Breast epithelium (tissue), 4 donors: ENCODE measurements around the gene RAB28. TPM values are rescaled to one million over a fixed set of nuclear protein-coding genes. Genes with fewer than 3 reads are reported as not detected.

Experiments used
- DNase-seq, 2 donors: peaks; one replicate each; pipeline ENCODE4 v3.0.0-alpha.2; 2019; ENCODE audit warnings: low spot score in 2 of 2
- H3K27ac ChIP-seq, 2 donors: fragments of 200-600 bp; sonication (generic) in 1 of 2; one replicate each; pipeline ENCODE4 v1.5.1; 2016 to 2019; ENCODE audit warnings: mild to moderate bottlenecking in 1 of 2
- H3K27me3 ChIP-seq, 2 donors: fragments of 200-600 bp; sonication (generic) in 1 of 2; one replicate each; pipeline versions ENCODE4 v1.5.1 to v1.6.0; 2017 to 2019; ENCODE audit warnings: control low read depth in 1 of 2, mild to moderate bottlenecking in 1 of 2
- H3K36me3 ChIP-seq: fragments of 200-600 bp; one replicate; pipeline ENCODE4 v1.5.1; 2019
- H3K4me1 ChIP-seq, 2 donors: fragments of 200-600 bp; sonication (generic); one replicate each; pipeline ENCODE4 v1.5.1; 2016 to 2019; ENCODE audit warnings: control low read depth in 1 of 2
- H3K4me3 ChIP-seq, 3 donors: fragments of 200-600 bp; sonication (generic); 1 replicate in 2 of 3; 2 replicates in 1 of 3; pipeline ENCODE4 v1.5.1; 2016 to 2019; ENCODE audit warnings: mild to moderate bottlenecking in 3 of 3, moderate library complexity in 2 of 3
- H3K9me3 ChIP-seq, 2 donors: fragments of 200-600 bp; sonication (generic) in 1 of 2; one replicate each; pipeline ENCODE4 v1.5.1; 2016 to 2019; ENCODE audit warnings: control low read depth in 1 of 2
- POLR2A ChIP-seq: fragments of 450-650 bp; IDR thresholded peaks from one replicate; pipeline ENCODE4 v1.6.1; 2016; ENCODE audit warnings: antibody characterized with exemption, mild to moderate bottlenecking, moderate library complexity
- POLR2AphosphoS5 ChIP-seq, 3 donors: sonication (generic); formaldehyde crosslinking; IDR thresholded peaks; one replicate each; pipeline ENCODE4 v1.6.1; 2017; ENCODE audit warnings: antibody characterized with exemption in 3 of 3
- intact Hi-C: fragments of 100-400 bp; cut with DNase I; formaldehyde crosslinking; loops from one replicate; pipeline ENCODE4 v1.15.1; 2023; ENCODE audit warnings: low total_unique reads
- total RNA-seq, 3 donors: library from RNA; depleted of rRNA; stranded (reverse); fragments of >200 nt; gene quantifications; one replicate each; pipeline ENCODE4 v1.1.0, GENCODE V29; 2016
- TF ChIP-seq, protein P1 (sequence below), 3 donors: fragments of 450-650 bp; IDR thresholded peaks; one replicate each; pipeline ENCODE4 v1.5.1; 2016 to 2017; ENCODE audit warnings: antibody characterized with exemption in 3 of 3, mild to moderate bottlenecking in 3 of 3, moderate library complexity in 3 of 3

Gene RAB28
- total RNA-seq, 3 donors from 2014 or later = 21.9 to 27.8 (median 24.3) TPM

DNA sequence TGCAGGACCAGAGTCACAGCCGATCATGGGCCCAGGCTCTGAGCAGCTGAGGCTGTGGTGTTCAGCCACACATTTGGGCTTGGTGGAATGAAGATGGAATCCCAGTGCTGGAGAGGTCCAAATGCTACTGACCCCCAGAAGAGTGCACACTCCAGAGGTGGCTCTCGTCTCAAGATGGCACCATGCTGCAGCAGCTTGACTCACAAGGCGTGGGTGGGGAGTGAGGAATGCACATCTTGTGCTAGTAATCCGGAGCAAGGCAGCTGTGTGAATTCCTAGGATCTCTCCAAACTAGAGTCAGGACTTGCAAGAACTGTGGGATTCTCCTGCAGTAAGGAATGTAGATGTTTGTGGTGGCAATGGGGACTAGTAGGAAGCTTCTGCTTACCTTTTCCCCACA is 28.7 kb downstream of the RAB28 start:
- no peak for TF ChIP-seq POLR2AphosphoS5 (IDR thresholded peaks at IDR 0.05)
- TF ChIP-seq, protein P1, sequence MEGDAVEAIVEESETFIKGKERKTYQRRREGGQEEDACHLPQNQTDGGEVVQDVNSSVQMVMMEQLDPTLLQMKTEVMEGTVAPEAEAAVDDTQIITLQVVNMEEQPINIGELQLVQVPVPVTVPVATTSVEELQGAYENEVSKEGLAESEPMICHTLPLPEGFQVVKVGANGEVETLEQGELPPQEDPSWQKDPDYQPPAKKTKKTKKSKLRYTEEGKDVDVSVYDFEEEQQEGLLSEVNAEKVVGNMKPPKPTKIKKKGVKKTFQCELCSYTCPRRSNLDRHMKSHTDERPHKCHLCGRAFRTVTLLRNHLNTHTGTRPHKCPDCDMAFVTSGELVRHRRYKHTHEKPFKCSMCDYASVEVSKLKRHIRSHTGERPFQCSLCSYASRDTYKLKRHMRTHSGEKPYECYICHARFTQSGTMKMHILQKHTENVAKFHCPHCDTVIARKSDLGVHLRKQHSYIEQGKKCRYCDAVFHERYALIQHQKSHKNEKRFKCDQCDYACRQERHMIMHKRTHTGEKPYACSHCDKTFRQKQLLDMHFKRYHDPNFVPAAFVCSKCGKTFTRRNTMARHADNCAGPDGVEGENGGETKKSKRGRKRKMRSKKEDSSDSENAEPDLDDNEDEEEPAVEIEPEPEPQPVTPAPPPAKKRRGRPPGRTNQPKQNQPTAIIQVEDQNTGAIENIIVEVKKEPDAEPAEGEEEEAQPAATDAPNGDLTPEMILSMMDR (IDR thresholded peaks at IDR 0.05) = no peak
- no peak for TF ChIP-seq POLR2A

DNA sequence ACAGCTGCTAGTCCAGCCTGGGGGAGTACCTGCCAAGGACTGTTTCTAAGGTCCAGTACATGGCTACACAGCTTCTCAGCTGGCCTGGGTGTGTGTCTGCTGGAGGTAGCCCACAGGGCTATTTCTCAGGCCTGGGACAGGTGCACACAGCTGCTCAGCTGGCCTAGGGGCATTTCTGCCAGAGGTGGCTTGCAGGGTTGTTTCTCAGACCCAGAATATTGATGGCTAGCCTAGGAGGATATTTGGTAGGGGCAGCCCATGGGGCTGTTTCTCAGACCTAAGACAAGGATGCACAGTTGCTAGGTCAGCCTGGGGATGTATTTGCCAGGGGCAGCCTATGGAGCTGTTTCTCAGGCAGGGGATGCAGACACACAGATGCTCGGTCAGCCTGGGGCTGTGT is 29.4 kb downstream of the RAB28 start:
- Histone ChIP-seq H3K27ac (no peak overlapping the region), H3K9me3 (no peaks in the 10 kb centered on the region), H3K4me3 (no peak overlapping the region), H3K27me3 (no peaks in the 10 kb centered on the region), H3K36me3 (no peaks in the 10 kb centered on the region), H3K4me1 (no peaks in the 10 kb centered on the region)
- no peak for DNase-seq
- intact Hi-C loops = no loop called here
- no peak for TF ChIP-seq POLR2A
- no peak for TF ChIP-seq POLR2AphosphoS5 (IDR thresholded peaks at IDR 0.05)
- TF ChIP-seq, protein P1 (IDR thresholded peaks at IDR 0.05) = no peak

More for the DNA sequence above, 28.7 kb downstream of the RAB28 start:
- Histone ChIP-seq H3K9me3 (no peaks in the 10 kb centered on the region), H3K36me3 (no peaks in the 10 kb centered on the region), H3K27ac (no peak overlapping the region), H3K27me3 (no peaks in the 10 kb centered on the region), H3K4me1 (no peaks in the 10 kb centered on the region), H3K4me3 (no peak overlapping the region)
- intact Hi-C loops = no loop called here
- DNase-seq = no peak

DNA sequence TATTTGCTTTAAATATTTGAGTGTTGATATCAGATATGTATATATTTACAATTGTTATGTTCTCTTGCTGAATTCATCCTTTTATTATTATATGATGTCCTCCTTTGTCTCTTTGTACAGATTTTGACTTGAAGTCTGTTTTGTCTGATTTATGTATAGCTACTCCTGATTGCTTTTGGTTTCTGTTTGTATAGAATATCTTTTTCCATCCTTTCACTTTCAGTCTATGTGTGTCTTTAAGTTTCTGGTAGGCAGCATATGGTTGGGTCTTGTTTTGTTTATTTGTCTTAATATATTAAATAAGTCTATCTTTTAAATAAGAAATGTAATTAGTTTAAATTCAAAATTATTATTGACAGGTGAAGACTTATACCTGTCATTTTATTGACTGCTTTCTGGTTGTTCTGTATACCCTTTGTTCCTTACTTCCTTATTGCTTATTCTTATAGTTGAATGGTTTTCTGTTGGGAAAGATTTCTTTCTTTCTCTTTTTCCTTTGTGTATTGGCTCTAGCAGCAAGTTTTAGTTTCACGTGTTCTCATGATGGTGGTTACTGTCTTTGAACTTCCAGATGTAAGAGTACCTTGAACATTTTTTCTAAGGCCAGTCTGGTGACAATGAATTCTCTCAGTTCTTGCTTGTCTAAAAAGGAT is 31.1 kb downstream of the RAB28 start:
- no peak overlapping the region for H3K27ac ChIP-seq
- no peaks in the 10 kb centered on the region for H3K4me1 ChIP-seq
- no peaks in the 10 kb centered on the region for H3K9me3 ChIP-seq
- no peak overlapping the region for H3K4me3 ChIP-seq
- H3K27me3 ChIP-seq = no peaks in the 10 kb centered on the region
- DNase-seq = no peak
- intact Hi-C loops = no loop called here
- TF ChIP-seq POLR2AphosphoS5 (IDR thresholded peaks at IDR 0.05) (no peak), POLR2A (no peak)
- TF ChIP-seq, protein P1 (IDR thresholded peaks at IDR 0.05) = no peak
- H3K36me3 ChIP-seq = peaks cover 2% of the 10 kb centered on the region

DNA sequence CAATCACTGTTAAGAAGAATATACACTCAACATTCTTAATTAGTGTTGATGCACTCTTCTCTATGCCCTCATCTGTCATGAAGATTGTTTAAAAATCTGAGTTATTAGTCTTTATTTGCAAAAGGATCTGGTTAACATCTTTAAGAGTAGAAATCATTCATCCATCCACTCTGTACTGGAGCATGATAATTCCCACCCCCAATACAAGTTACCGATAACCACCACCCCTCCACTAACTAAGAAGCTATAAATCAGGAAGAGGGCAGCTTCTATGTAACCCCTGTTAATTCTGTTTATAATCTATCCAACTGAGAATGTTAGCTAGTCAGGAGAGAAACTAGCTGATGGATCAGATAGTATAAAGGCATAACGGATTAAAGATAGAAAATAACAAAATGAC is 34.5 kb downstream of the RAB28 start:
- H3K9me3 ChIP-seq = no peaks in the 10 kb centered on the region
- intact Hi-C loops = no loop called here
- TF ChIP-seq POLR2A = no peak
- TF ChIP-seq, protein P1 (IDR thresholded peaks at IDR 0.05) = no peak
- TF ChIP-seq POLR2AphosphoS5 (IDR thresholded peaks at IDR 0.05) = no peak
- peaks cover 3% of the 10 kb centered on the region for H3K36me3 ChIP-seq
- no peak for DNase-seq
- H3K4me3 ChIP-seq = no peak overlapping the region
- H3K27ac ChIP-seq = no peak overlapping the region
- no peaks in the 10 kb centered on the region for H3K4me1 ChIP-seq
- no peaks in the 10 kb centered on the region for H3K27me3 ChIP-seq

DNA sequence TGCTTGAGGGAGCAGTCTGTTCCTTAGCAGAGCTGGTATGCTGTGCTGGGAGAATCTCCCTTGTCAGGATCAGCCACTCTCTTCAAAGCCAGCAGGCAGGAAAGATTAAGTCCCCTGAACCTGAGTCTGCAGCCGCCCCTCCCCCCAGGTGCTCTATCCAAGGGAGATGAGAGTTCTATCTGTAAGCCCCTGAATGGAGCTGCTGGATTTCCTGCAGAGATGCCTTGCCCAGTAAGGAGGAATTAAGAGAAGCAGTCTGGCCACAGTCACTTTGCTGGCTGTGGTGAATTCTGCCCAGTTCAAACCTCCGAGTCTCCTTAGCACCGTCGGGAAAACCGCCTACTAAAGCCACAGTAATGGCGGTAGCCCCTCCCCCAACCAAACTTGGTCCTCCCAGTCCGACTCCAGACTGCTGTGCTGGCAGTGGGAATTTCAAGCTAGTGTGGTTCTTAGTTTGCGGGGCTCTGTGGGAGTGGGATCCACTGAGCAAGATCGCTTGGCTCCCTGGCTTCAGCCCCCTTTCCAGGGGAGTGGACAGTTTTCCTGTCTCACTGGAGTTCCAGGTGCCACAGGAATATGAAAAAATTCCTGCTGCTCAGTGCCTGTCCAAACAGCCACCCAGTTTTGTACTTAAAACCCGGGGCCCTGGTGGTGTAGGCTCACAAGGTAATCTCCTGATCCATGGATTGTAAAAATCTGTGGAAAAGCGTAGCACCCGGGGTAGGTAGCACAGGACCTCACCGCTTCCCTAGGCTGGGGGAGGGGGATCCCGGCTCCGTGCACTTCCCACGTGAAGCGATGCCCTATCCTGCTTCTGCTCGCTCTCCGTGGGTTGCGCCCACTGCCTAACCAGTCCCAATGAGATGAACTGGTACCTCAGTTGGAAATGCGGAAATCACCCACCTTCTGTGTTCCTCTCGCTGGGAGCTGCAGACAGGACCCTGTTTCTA is 38.0 kb downstream of the RAB28 start:
- DNase-seq = no peak

More for the DNA sequence above, 38.0 kb downstream of the RAB28 start:
- Histone ChIP-seq H3K4me1 (no peaks in the 10 kb centered on the region), H3K27me3 (no peaks in the 10 kb centered on the region), H3K27ac (no peak overlapping the region), H3K9me3 (no peaks in the 10 kb centered on the region), H3K36me3 (peaks cover 3% of the 10 kb centered on the region), H3K4me3 (no peak overlapping the region)
- TF ChIP-seq POLR2A (no peak), POLR2AphosphoS5 (IDR thresholded peaks at IDR 0.05) (no peak)
- TF ChIP-seq, protein P1 (IDR thresholded peaks at IDR 0.05) = no peak
- intact Hi-C loops = no loop called here
